H1 (cell line): Measurements from ENCODE around the gene SMARCD1.

Experiments
- CBX5 ChIP-seq: fragments of 300-800, 300-1000 bp; sonication (generic); IDR thresholded peaks from 2 replicates; pipeline ENCODE4 v1.7.1; 2016; ENCODE audit warnings: antibody characterized with exemption, low read length, low read depth
- CEBPB ChIP-seq: IDR thresholded peaks from 2 replicates; pipeline ENCODE4 v1.6.1; 2012; ENCODE audit warnings: low read depth, low read length
- EP300 ChIP-seq, 2 experiments: IDR thresholded peaks; 1 replicate in 1 of 2; 2 replicates in 1 of 2; pipeline ENCODE4 v1.6.1; 2011 to 2012; ENCODE audit warnings: low read depth in 2 of 2, low read length in 2 of 2, mild to moderate bottlenecking in 2 of 2, borderline replicate concordance in 1 of 2, inconsistent platforms in 1 of 2, moderate library complexity in 1 of 2
- EZH2 ChIP-seq: fragments of 200-600 bp; sonication (generic); IDR thresholded peaks from 2 replicates; pipeline ENCODE4 v1.7.1; 2012; ENCODE audit warnings: low read depth, mild to moderate bottlenecking, moderate library complexity, low read length, inconsistent platforms; ENCODE audit not compliant: severe bottlenecking
- GABPA ChIP-seq: IDR thresholded peaks from 2 replicates; pipeline ENCODE4 v1.6.1; 2011; ENCODE audit warnings: mild to moderate bottlenecking, low read length, moderate library complexity, borderline replicate concordance; ENCODE audit not compliant: insufficient read depth
- POLR2A ChIP-seq, 2 experiments: IDR thresholded peaks; 1 replicate in 1 of 2; 2 replicates in 1 of 2; pipeline ENCODE4 v1.6.1; 2011; ENCODE audit warnings: low read depth in 2 of 2, low read length in 2 of 2, mild to moderate bottlenecking in 2 of 2; ENCODE audit errors: control extremely low read depth in 1 of 2
- RAD21 ChIP-seq, 2 experiments: IDR thresholded peaks in 1 of 2; conservative IDR thresholded peaks in 1 of 2; 2 replicates each; pipeline ENCODE4 v1.6.1; 2011; ENCODE audit warnings: low read depth in 2 of 2, low read length in 2 of 2, improper control_type of control experiment in 1 of 2, inconsistent platforms in 1 of 2, mild to moderate bottlenecking in 1 of 2, moderate library complexity in 1 of 2
- SP1 ChIP-seq: IDR thresholded peaks from 2 replicates; pipeline ENCODE4 v1.6.1; 2011; ENCODE audit warnings: low read depth, low read length
- TF ChIP-seq, protein P1 (sequence below): IDR thresholded peaks from 2 replicates; pipeline ENCODE4 v1.6.1; 2012; ENCODE audit warnings: inconsistent platforms
- TF ChIP-seq, protein P2 (sequence below), 3 experiments: IDR thresholded peaks; 1 replicate in 2 of 3; 2 replicates in 1 of 3; pipeline versions ENCODE4 v1.5.1 to v1.6.1; 2011; ENCODE audit warnings: low read length in 3 of 3, mild to moderate bottlenecking in 3 of 3, inconsistent platforms in 2 of 3, low read depth in 1 of 3, moderate library complexity in 1 of 3; ENCODE audit not compliant: insufficient read depth in 1 of 3; ENCODE audit errors: control extremely low read depth in 1 of 3
- TF ChIP-seq, protein P3 (sequence below): IDR thresholded peaks from 2 replicates; pipeline ENCODE4 v1.6.1; 2011; ENCODE audit warnings: low read length, improper control_type of control experiment

DNA sequence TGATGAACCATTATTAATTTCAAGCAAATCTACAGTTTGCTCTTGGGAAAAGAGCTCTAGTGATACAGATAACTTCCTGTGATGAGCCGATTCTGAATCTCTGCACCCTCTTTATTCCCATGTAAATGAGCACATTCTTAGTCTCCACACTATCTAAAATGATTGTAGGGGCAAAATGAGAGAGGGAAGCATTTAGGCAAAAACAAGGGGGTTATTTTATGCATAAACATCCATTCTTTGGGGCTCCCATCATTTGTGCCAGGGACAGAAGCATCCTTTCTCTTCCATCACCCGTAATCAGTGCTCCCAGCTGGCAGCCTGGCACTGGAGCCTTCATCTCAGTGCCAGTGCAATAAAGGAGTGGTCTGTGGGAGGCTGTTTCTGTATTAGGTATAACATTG, 17.0 kb downstream of the SMARCD1 start:
- no peak for TF ChIP-seq CBX5
- TF ChIP-seq, protein P1, sequence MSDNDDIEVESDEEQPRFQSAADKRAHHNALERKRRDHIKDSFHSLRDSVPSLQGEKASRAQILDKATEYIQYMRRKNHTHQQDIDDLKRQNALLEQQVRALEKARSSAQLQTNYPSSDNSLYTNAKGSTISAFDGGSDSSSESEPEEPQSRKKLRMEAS, result no peak
- TF ChIP-seq, protein P2, sequence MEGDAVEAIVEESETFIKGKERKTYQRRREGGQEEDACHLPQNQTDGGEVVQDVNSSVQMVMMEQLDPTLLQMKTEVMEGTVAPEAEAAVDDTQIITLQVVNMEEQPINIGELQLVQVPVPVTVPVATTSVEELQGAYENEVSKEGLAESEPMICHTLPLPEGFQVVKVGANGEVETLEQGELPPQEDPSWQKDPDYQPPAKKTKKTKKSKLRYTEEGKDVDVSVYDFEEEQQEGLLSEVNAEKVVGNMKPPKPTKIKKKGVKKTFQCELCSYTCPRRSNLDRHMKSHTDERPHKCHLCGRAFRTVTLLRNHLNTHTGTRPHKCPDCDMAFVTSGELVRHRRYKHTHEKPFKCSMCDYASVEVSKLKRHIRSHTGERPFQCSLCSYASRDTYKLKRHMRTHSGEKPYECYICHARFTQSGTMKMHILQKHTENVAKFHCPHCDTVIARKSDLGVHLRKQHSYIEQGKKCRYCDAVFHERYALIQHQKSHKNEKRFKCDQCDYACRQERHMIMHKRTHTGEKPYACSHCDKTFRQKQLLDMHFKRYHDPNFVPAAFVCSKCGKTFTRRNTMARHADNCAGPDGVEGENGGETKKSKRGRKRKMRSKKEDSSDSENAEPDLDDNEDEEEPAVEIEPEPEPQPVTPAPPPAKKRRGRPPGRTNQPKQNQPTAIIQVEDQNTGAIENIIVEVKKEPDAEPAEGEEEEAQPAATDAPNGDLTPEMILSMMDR (IDR thresholded peaks at IDR 0.05; ENCODE audit: control extremely low read depth in 1 of 3, insufficient read depth in 1 of 3, low read depth in 1 of 3, low read length in 3 of 3), result no peak
- TF ChIP-seq, protein P3, sequence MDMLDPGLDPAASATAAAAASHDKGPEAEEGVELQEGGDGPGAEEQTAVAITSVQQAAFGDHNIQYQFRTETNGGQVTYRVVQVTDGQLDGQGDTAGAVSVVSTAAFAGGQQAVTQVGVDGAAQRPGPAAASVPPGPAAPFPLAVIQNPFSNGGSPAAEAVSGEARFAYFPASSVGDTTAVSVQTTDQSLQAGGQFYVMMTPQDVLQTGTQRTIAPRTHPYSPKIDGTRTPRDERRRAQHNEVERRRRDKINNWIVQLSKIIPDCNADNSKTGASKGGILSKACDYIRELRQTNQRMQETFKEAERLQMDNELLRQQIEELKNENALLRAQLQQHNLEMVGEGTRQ, result no peak
- TF ChIP-seq EP300 (IDR thresholded peaks at IDR 0.05; ENCODE audit: borderline replicate concordance in 1 of 2, low read depth in 2 of 2, low read length in 2 of 2), result no peak
- TF ChIP-seq EZH2, result no peak
- no peak for TF ChIP-seq GABPA
- TF ChIP-seq RAD21 (IDR thresholded peaks at IDR 0.05 in 1 of 2, conservative IDR thresholded peaks at IDR 0.05 in 1 of 2; ENCODE audit: low read depth in 2 of 2, low read length in 2 of 2), result no peak
- TF ChIP-seq CEBPB, result no peak
- no peak for TF ChIP-seq SP1
- TF ChIP-seq POLR2A (IDR thresholded peaks at IDR 0.05; ENCODE audit: control extremely low read depth in 1 of 2, low read depth in 2 of 2, low read length in 2 of 2), result no peak
